Measurements from ENCODE around the gene MEP1A. TPM values are rescaled to one million over a fixed set of nuclear protein-coding genes. Genes with fewer than 3 reads are reported as not detected.
"Not testable (repeated sequence)": the region's sequence is repeated elsewhere in the genome, so short reads cannot be mapped to it uniquely, and the experiment has no call there.

The MEP1A gene
- total RNA-seq, 3 donors from 2014 or later: 0.29 to 1.3 TPM; not detected in 1

- Histone ChIP-seq H3K4me3 (no peak overlapping the region), H3K4me1 (no peaks in the 10 kb centered on the region), H3K27me3 (no peaks in the 10 kb centered on the region), H3K27ac (no peak overlapping the region), H3K36me3 (no peaks in the 10 kb centered on the region), H3K9me3 (no peaks in the 10 kb centered on the region)
- TF ChIP-seq CTCF (IDR thresholded peaks at IDR 0.05) (no peak), POLR2A (IDR thresholded peaks at IDR 0.05) (no peak), POLR2AphosphoS5 (IDR thresholded peaks at IDR 0.05) (no peak)
- intact Hi-C loops (cut with DNase I; ENCODE audit: low total_unique reads): no loop called here
- DNase-seq (ENCODE audit: low spot score in 2 of 2): no peak
Measured at GRCh38 chr6:46816626-46817025, 23.4 kb downstream of the MEP1A start.

GRCh38 chr6:46819561-46819960 is 26.4 kb downstream of the MEP1A start:
- no peak overlapping the region for H3K27ac ChIP-seq
- no peak for TF ChIP-seq POLR2A (IDR thresholded peaks at IDR 0.05)
- no peak for TF ChIP-seq CTCF (IDR thresholded peaks at IDR 0.05)
- no peak for TF ChIP-seq POLR2AphosphoS5 (IDR thresholded peaks at IDR 0.05)
- no peak for DNase-seq (ENCODE audit: low spot score in 2 of 2)
- H3K9me3 ChIP-seq: no peaks in the 10 kb centered on the region
- H3K36me3 ChIP-seq: no peaks in the 10 kb centered on the region
- no peaks in the 10 kb centered on the region for H3K27me3 ChIP-seq
- intact Hi-C loops (cut with DNase I; ENCODE audit: low total_unique reads): no loop called here
- no peak overlapping the region for H3K4me3 ChIP-seq
- H3K4me1 ChIP-seq: no peaks in the 10 kb centered on the region

- DNase-seq (ENCODE audit: low spot score in 2 of 2): no peak
- no peaks in the 10 kb centered on the region for H3K9me3 ChIP-seq
Measured at GRCh38 chr6:46821458-46821881, 28.3 kb downstream of the MEP1A start.

GRCh38 chr6:46828939-46829338 is 35.8 kb downstream of the MEP1A start:
- Histone ChIP-seq H3K4me3 (no peak overlapping the region), H3K4me1 (no peaks in the 10 kb centered on the region), H3K27me3 (no peaks in the 10 kb centered on the region), H3K9me3 (no peaks in the 10 kb centered on the region), H3K36me3 (no peaks in the 10 kb centered on the region), H3K27ac (no peak overlapping the region)
- intact Hi-C loops (cut with DNase I; ENCODE audit: low total_unique reads): no loop called here
- DNase-seq (ENCODE audit: low spot score in 2 of 2): no peak
- no peak for TF ChIP-seq CTCF (IDR thresholded peaks at IDR 0.05)
- no peak for TF ChIP-seq POLR2A (IDR thresholded peaks at IDR 0.05)
- TF ChIP-seq POLR2AphosphoS5 (IDR thresholded peaks at IDR 0.05): no peak

More at GRCh38 chr6:46821458-46821881, 28.3 kb downstream of the MEP1A start:
- Histone ChIP-seq H3K36me3 (no peaks in the 10 kb centered on the region), H3K4me3 (no peak overlapping the region), H3K27ac (no peak overlapping the region), H3K27me3 (no peaks in the 10 kb centered on the region), H3K4me1 (no peaks in the 10 kb centered on the region)
- no peak for TF ChIP-seq CTCF (IDR thresholded peaks at IDR 0.05)
- intact Hi-C loops (cut with DNase I; ENCODE audit: low total_unique reads): no loop called here

- TF ChIP-seq POLR2AphosphoS5 (IDR thresholded peaks at IDR 0.05) (no peak), CTCF (IDR thresholded peaks at IDR 0.05) (no peak), POLR2A (IDR thresholded peaks at IDR 0.05) (no peak)
Measured at GRCh38 chr6:46832816-46833215, 39.6 kb downstream of the MEP1A start.

GRCh38 chr6:46834257-46834916 is 41.2 kb downstream of the MEP1A start:
- H3K36me3 ChIP-seq; intact Hi-C loops (cut with DNase I; ENCODE audit: low total_unique reads); DNase-seq (ENCODE audit: low spot score in 2 of 2); H3K27me3 ChIP-seq; H3K4me1 ChIP-seq; H3K4me3 ChIP-seq; H3K27ac ChIP-seq; H3K9me3 ChIP-seq: not testable (repeated sequence)

More at GRCh38 chr6:46832816-46833215, 39.6 kb downstream of the MEP1A start:
- H3K36me3 ChIP-seq: no peaks in the 10 kb centered on the region
- intact Hi-C loops (cut with DNase I; ENCODE audit: low total_unique reads): no loop called here
- H3K4me1 ChIP-seq: no peaks in the 10 kb centered on the region
- H3K27me3 ChIP-seq: no peaks in the 10 kb centered on the region
- no peak for DNase-seq (ENCODE audit: low spot score in 2 of 2)
- no peak overlapping the region for H3K27ac ChIP-seq
- H3K9me3 ChIP-seq: no peaks in the 10 kb centered on the region
- H3K4me3 ChIP-seq: no peak overlapping the region

GRCh38 chr6:46834991-46835390 is 41.8 kb downstream of the MEP1A start:
- intact Hi-C loops (cut with DNase I; ENCODE audit: low total_unique reads); DNase-seq (ENCODE audit: low spot score in 2 of 2); H3K27me3 ChIP-seq; H3K36me3 ChIP-seq; H3K9me3 ChIP-seq; H3K27ac ChIP-seq; H3K4me1 ChIP-seq; H3K4me3 ChIP-seq: not testable (repeated sequence)
